Measurements from ENCODE around the gene PDE1C. TPM values are rescaled to one million over a fixed set of nuclear protein-coding genes. Genes with fewer than 3 reads are reported as not detected.

Gene PDE1C
- total and polyA plus RNA-seq, 5 donors, result 23.2 to 94.4 (median 90.1) TPM

DNA sequence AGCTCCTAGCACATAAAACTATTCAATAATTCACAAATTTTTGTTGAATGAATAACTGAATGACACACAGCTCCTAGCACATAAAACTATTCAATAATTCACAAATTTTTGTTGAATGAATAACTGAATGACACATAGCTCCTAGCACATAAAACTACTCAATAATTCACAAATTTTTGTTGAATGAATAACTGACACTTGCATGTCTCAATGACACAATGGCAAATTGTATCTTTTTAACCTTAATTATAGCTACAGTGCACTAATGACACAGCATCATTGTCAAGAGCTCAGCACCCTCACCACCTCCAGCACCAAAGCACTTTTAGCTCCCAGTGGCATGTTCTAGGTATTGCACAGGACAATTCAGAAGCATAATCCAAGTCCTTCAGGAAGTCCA, 131.6 kb downstream of the PDE1C start:
- intact Hi-C loops (cut with DNase I), result no loop called here
- H3K27me3 ChIP-seq (ENCODE audit: control insufficient read depth, insufficient read depth), result no peaks in the 10 kb centered on the region
- no peak overlapping the region for H3K27ac ChIP-seq (ENCODE audit: low read length)
- H3K4me1 ChIP-seq (ENCODE audit: control insufficient read depth, insufficient read depth, low read length), result peaks cover 3% of the 10 kb centered on the region
- no peak for ATAC-seq
- no peak for DNase-seq
- no peak overlapping the region for H3K4me3 ChIP-seq (ENCODE audit: low read length)
- no peaks in the 10 kb centered on the region for H3K9me3 ChIP-seq (ENCODE audit: control insufficient read depth, low read length)

DNA sequence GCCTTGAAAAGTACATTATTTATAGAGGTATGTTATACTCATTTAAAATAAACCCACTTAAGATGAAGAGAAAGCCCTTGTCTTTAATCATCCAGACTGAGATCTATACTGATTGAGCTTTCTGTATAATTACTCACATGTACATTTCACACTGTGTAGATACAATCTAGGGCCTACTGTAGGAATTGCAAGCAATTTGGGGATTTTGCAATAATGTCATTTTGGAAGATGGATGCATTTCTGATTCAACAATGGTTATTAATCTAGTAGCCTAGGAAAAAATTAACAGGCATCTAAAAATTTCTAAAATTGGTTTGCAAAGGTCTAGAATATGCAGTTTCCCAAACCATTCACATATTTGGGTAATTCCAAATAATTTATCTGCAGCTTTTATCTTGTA, 132.2 kb downstream of the PDE1C start:
- Histone ChIP-seq H3K4me3 (ENCODE audit: low read length) (no peak overlapping the region), H3K9me3 (ENCODE audit: control insufficient read depth, low read length) (no peaks in the 10 kb centered on the region), H3K27me3 (ENCODE audit: control insufficient read depth, insufficient read depth) (no peaks in the 10 kb centered on the region), H3K4me1 (ENCODE audit: control insufficient read depth, insufficient read depth, low read length) (peaks cover 3% of the 10 kb centered on the region), H3K27ac (ENCODE audit: low read length) (no peak overlapping the region)
- ATAC-seq (no peak), DNase-seq (no peak)
- intact Hi-C loops (cut with DNase I), result no loop called here

DNA sequence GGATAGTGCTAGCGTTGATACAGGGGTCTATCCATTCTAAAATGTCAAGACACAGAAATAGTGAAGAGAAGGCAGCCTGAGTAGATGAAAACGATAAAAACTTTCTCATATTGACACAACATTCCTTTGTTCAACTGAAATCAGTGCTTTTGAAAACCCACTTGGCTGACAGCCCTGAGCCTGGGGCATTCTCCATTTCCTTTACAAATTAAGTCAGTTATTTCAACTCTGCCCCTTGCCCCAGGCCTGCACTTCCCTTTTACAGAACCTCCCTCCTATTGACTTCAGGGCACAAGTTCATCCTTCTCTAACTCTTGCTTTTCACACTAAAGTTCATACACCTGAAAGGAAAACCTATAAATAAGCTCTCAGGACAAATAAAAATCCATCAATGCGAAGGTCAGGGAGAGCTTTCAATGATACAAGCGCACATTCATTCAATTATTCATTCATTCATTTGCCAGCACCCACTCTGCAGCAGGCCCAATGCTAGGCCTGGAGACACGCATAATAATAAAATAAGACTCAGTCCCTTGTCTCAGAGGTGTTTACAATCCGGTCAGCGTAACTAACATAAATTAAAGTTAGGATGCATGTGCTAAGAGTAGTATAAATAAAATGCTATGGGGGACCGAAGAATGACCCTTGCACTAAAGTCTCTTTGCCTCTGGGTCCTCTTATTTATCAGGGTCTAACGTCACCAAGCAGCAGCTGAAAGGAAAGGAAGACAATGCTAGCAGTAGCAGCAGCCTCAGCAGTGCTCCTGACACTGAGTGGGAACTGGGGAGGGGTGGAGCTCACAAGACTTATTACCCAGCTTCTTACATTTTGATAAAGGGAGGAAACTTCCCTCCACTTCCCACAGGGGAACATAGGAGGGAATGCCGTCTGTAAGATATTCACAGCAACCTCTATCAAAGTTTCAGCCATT, 134.8 kb downstream of the PDE1C start:
- Histone ChIP-seq H3K27me3 (ENCODE audit: control insufficient read depth, insufficient read depth) (no peaks in the 10 kb centered on the region), H3K9me3 (ENCODE audit: control insufficient read depth, low read length) (no peaks in the 10 kb centered on the region), H3K27ac (ENCODE audit: low read length) (no peak overlapping the region), H3K4me3 (ENCODE audit: low read length) (no peak overlapping the region), H3K4me1 (ENCODE audit: control insufficient read depth, insufficient read depth, low read length) (peaks cover 3% of the 10 kb centered on the region)
- DNase-seq, result no peak
- 72% methylated on average over 10 of the region's 10 CpGs for WGBS
- intact Hi-C loops (cut with DNase I), result no loop called here
- ATAC-seq, result no peak

DNA sequence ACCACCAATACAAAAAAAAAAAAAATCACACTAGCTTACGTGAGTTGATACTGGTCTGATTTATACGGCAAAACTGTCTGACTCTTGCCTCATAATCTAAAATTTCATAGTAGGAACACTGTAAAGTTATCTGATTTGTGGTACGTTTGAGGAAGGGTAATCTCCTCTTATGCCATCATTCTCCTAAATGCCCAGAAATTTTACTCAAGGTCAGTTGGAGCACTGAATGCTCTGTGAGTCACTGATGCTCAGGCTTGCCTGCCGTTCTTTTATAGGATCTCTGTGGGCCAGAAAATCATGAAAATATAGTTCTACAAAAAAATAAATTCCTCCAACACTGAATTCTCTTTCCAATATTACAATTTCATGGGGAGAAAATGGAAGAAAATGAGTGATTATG, 135.7 kb downstream of the PDE1C start:
- no peak for DNase-seq
- ATAC-seq, result no peak
- H3K9me3 ChIP-seq (ENCODE audit: control insufficient read depth, low read length), result no peaks in the 10 kb centered on the region
- no peak overlapping the region for H3K27ac ChIP-seq (ENCODE audit: low read length)
- no peak overlapping the region for H3K4me3 ChIP-seq (ENCODE audit: low read length)
- 63% methylated on average over 4 of the region's 4 CpGs for WGBS
- no peaks in the 10 kb centered on the region for H3K27me3 ChIP-seq (ENCODE audit: control insufficient read depth, insufficient read depth)
- intact Hi-C loops (cut with DNase I), result no loop called here
- peaks cover 3% of the 10 kb centered on the region for H3K4me1 ChIP-seq (ENCODE audit: control insufficient read depth, insufficient read depth, low read length)

DNA sequence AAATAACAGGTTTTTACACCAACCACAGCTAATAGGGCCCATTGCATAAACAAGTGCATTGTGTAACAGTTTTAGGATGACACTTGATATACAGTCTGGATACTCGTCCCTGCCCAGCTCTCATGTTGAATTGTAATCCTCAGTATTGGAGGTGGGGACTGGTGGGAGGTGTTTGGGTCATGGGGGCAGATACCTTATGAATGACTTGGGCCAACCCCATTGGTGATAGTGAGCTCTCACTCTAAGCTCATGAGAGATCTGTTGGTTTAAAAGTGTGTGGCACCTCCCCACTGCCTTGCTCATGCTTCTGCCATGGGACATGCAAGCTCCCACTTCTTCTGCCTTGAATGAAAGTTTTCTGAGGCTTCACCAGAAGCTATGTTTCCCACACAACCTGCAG, 136.7 kb downstream of the PDE1C start:
- no peak for DNase-seq
- H3K4me1 ChIP-seq (ENCODE audit: control insufficient read depth, insufficient read depth, low read length), result peaks cover 3% of the 10 kb centered on the region
- no peak overlapping the region for H3K27ac ChIP-seq (ENCODE audit: low read length)
- WGBS, result 58% methylated on average over 1 of the region's 1 CpG
- ATAC-seq, result no peak
- intact Hi-C loops (cut with DNase I), result no loop called here
- no peak overlapping the region for H3K4me3 ChIP-seq (ENCODE audit: low read length)
- no peaks in the 10 kb centered on the region for H3K9me3 ChIP-seq (ENCODE audit: control insufficient read depth, low read length)
- H3K27me3 ChIP-seq (ENCODE audit: control insufficient read depth, insufficient read depth), result no peaks in the 10 kb centered on the region

DNA sequence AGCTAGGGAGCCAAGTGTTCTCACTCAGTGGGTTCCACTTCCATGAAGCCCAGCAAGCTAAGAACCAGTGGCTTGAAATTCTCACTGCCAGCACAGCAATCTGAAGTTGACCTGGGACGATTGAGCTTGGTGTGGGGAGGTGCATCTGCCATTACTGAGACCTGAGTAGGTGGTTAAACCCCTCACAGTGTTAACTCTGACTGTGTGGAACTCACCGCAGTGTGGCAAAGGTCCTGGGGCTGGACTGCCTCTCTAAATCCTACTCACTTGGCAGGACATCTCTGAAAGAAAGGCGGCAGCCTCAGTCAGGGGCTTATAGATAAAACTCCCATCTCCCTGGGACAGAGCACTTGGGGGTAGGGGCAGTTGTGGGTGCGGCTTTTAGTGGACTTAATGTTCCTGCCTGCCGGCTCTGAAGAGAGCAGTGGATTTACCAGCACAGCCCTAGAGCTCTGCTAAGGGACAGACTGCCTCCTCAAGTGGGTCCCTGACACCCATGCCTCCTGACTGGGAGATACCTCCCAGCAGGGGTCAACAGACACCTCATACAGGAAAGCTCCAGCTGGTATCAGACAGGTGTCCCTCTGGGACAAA, 143.1 kb downstream of the PDE1C start:
- Histone ChIP-seq H3K4me1 (ENCODE audit: control insufficient read depth, insufficient read depth, low read length) (peaks cover 8% of the 10 kb centered on the region), H3K4me3 (ENCODE audit: low read length) (no peak overlapping the region), H3K9me3 (ENCODE audit: control insufficient read depth, low read length) (no peaks in the 10 kb centered on the region), H3K27ac (ENCODE audit: low read length) (no peak overlapping the region), H3K27me3 (ENCODE audit: control insufficient read depth, insufficient read depth) (no peaks in the 10 kb centered on the region)
- WGBS, result 77% methylated on average over 5 of the region's 5 CpGs
- no peak for ATAC-seq
- DNase-seq, result no peak
- intact Hi-C loops (cut with DNase I), result no loop called here

DNA sequence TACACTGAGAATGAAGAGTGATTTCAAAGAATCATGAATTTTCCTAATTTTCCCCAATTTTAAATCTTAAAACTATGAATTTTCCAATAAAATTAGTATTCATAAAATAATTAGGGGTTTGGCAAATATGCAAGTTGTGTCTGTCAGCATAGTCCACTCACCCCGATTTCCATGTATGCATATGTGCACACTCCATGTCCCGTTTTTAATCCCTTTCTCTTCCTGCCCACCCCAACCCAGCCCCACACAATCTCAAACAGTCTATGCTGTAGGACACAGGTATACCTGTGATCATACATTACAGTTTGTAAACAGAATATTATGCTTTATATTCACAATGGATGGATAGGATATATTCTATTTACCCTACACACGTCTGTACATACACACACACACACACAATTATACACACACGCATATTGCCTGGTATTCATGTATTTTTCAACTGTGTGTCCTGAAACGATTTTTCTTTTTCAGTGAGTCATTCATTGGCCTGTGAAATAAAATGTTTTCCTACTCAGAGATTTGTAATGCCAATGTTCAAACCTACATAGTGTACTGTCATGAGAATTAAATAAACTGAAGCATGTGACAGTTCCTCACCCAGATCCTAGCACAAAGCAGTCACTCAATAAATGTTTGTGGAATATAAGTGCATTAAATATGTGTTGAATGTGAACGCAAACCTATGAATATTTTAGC, 144.3 kb downstream of the PDE1C start:
- intact Hi-C loops (cut with DNase I), result no loop called here
- Histone ChIP-seq H3K4me3 (ENCODE audit: low read length) (no peak overlapping the region), H3K4me1 (ENCODE audit: control insufficient read depth, insufficient read depth, low read length) (peaks cover 9% of the 10 kb centered on the region), H3K27ac (ENCODE audit: low read length) (no peak overlapping the region), H3K9me3 (ENCODE audit: control insufficient read depth, low read length) (no peaks in the 10 kb centered on the region), H3K27me3 (ENCODE audit: control insufficient read depth, insufficient read depth) (no peaks in the 10 kb centered on the region)
- DNase-seq, result no peak
- 82% methylated on average over 6 of the region's 6 CpGs for WGBS
- ATAC-seq, result no peak

DNA sequence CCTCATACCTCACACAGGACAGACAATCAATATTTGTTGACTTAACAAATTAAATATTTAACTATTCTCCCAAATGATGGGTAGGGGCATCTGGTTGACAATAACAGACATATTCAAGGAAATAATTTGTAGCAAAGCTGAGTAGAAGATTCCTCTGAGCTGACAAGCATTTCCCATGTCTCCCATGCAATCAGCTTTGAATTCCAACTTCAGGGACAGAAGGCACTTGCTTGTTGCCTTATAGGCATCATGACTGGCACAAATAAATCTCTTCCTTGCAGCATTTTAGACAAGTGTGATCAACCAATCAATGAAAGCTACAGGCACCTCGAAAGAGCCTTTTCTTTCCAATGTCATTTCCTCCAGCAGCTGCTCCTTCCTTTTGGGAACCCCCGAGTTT, 146.0 kb downstream of the PDE1C start:
- peaks cover 14% of the 10 kb centered on the region for H3K4me1 ChIP-seq (ENCODE audit: control insufficient read depth, insufficient read depth, low read length)
- DNase-seq (no peak), ATAC-seq (no peak)
- intact Hi-C loops (cut with DNase I), result no loop called here
- H3K27me3 ChIP-seq (ENCODE audit: control insufficient read depth, insufficient read depth), result no peaks in the 10 kb centered on the region
- no peaks in the 10 kb centered on the region for H3K9me3 ChIP-seq (ENCODE audit: control insufficient read depth, low read length)
- WGBS, result 71% methylated on average over 2 of the region's 2 CpGs
- no peak overlapping the region for H3K27ac ChIP-seq (ENCODE audit: low read length)
- no peak overlapping the region for H3K4me3 ChIP-seq (ENCODE audit: low read length)

DNA sequence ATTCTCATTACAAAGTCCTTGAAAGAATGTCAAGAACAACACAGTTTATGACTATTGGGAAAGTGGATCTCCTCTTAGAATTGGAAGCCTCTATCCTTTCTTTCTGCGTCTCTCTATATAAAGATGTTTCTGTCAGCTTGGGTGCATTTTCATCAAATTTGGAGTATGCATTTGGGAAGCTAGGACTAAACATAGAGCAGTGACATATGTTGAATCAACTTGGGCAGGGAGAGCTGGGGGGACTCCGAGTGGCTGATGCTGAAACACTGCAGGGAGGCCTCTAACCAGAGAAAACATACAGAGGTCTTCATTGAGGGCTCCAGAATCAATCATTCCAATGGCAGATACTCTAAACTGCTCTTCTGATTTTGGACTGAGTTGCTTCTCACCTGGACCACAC, 147.4 kb downstream of the PDE1C start:
- intact Hi-C loops (cut with DNase I), result no loop called here
- peaks cover 14% of the 10 kb centered on the region for H3K4me1 ChIP-seq (ENCODE audit: control insufficient read depth, insufficient read depth, low read length)

DNA sequence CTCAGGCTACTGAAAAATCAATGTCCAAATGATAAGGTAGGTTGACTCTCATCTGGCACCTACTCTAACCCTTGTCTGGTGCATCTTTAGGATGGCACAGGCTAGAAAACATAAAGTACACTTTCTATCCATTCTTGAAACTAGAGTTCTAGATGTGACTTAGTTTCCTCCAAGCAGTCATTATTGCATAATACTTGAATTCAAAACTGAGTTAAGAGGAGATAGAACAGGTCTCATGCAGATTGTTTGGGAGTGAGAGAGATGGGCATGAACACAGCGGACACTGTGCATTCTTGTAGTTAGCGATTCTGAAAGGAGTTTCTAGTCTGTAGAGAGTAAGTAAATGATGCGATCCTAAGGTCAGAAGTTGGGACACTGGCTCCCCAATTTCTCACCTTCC, 149.2 kb downstream of the PDE1C start:
- H3K27ac ChIP-seq (ENCODE audit: low read length), result no peak overlapping the region
- H3K9me3 ChIP-seq (ENCODE audit: control insufficient read depth, low read length), result no peaks in the 10 kb centered on the region
- no peak overlapping the region for H3K4me3 ChIP-seq (ENCODE audit: low read length)
- peaks cover 10% of the 10 kb centered on the region for H3K4me1 ChIP-seq (ENCODE audit: control insufficient read depth, insufficient read depth, low read length)
- DNase-seq (no peak), ATAC-seq (no peak)
- 96% methylated on average over 3 of the region's 3 CpGs for WGBS
- no peaks in the 10 kb centered on the region for H3K27me3 ChIP-seq (ENCODE audit: control insufficient read depth, insufficient read depth)
- intact Hi-C loops (cut with DNase I), result no loop called here

More for the DNA sequence above, 147.4 kb downstream of the PDE1C start:
- no peaks in the 10 kb centered on the region for H3K27me3 ChIP-seq (ENCODE audit: control insufficient read depth, insufficient read depth)
- H3K27ac ChIP-seq (ENCODE audit: low read length), result no peak overlapping the region
- ATAC-seq (no peak), DNase-seq (no peak)
- no peak overlapping the region for H3K4me3 ChIP-seq (ENCODE audit: low read length)
- WGBS, result 76% methylated on average over 2 of the region's 2 CpGs
- no peaks in the 10 kb centered on the region for H3K9me3 ChIP-seq (ENCODE audit: control insufficient read depth, low read length)

DNA sequence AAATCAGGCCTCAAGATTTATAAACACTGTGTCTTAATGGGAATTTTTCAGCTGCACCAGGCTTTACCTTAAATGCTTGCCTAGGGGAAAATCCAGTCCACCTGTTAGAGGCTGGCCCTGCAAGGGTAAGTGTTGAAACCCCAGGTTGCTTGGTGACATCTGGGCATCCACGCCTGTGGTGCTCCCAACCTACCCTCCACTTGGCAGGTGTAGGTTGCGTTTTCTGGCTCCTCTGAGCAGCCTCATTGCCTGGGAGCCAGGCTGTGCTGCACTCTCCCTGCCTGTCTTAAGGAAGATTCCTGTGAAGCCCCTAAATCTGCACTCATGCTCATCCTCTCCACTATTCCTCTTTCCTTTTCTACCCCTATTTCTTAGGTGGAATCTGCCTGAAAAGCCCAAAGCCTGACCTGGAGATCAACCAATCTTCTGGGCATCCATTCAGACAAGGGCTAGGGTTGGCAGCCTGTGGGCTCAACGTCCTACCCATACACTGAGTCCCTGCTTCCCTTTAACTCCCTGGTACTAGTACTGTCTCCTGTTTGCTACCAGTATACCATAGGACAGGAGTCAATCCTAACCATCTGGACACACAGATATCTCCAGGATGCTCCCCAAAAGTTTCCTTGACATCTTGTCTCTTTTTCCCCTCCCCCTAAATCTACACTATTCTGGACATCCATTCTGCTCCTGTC, 150.4 kb downstream of the PDE1C start:
- H3K27me3 ChIP-seq (ENCODE audit: control insufficient read depth, insufficient read depth), result no peaks in the 10 kb centered on the region
- DNase-seq, result no peak
- ATAC-seq, result peak in 1 of 2 donors; percentile 38
- H3K4me3 ChIP-seq (ENCODE audit: low read length), result no peak overlapping the region
- H3K9me3 ChIP-seq (ENCODE audit: control insufficient read depth, low read length), result no peaks in the 10 kb centered on the region
- peaks cover 13% of the 10 kb centered on the region for H3K4me1 ChIP-seq (ENCODE audit: control insufficient read depth, insufficient read depth, low read length)
- WGBS, result 65% methylated on average over 3 of the region's 3 CpGs
- H3K27ac ChIP-seq (ENCODE audit: low read length), result peak overlapping the region; percentile 75
- intact Hi-C loops (cut with DNase I), result no loop called here

Measured in right cardiac atrium (tissue), 5 donors.